Astrocyte (in vitro differentiated cells and primary cell): ENCODE results near the gene RPL7A.

Source experiments
- EZH2 ChIP-seq: IDR thresholded peaks from 2 replicates; pipeline ENCODE4 v1.6.1; 2012; ENCODE audit warnings: mild to moderate bottlenecking, low read length, inconsistent platforms; ENCODE audit not compliant: insufficient read depth
- TF ChIP-seq, protein P1 (sequence below): IDR thresholded peaks from 2 replicates; pipeline ENCODE4 v1.5.1; 2011; ENCODE audit warnings: low read depth, mild to moderate bottlenecking, inconsistent platforms, low read length, moderate library complexity; ENCODE audit not compliant: insufficient read depth

DNA sequence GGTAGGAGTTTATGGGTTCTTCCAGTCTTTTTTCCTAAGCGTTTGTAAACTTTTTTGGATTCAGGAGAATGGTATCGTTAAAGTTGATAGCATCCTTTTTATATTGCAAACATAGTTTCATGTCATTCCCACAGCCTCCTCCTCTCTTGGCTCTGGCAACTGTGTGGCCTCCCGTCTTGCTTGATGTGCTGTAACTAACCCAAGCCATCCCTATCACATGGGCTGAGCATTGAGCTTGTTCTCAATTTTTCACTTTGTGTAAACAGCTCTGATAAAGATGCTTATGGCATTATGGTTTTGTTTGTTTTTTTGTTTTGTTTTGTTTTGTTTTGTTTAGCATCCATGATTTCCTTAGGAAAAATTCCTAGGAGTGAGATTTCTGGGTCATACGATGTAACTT, 32.7 kb downstream of the RPL7A start:
- TF ChIP-seq, protein P1, sequence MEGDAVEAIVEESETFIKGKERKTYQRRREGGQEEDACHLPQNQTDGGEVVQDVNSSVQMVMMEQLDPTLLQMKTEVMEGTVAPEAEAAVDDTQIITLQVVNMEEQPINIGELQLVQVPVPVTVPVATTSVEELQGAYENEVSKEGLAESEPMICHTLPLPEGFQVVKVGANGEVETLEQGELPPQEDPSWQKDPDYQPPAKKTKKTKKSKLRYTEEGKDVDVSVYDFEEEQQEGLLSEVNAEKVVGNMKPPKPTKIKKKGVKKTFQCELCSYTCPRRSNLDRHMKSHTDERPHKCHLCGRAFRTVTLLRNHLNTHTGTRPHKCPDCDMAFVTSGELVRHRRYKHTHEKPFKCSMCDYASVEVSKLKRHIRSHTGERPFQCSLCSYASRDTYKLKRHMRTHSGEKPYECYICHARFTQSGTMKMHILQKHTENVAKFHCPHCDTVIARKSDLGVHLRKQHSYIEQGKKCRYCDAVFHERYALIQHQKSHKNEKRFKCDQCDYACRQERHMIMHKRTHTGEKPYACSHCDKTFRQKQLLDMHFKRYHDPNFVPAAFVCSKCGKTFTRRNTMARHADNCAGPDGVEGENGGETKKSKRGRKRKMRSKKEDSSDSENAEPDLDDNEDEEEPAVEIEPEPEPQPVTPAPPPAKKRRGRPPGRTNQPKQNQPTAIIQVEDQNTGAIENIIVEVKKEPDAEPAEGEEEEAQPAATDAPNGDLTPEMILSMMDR, result no peak
- no peak for TF ChIP-seq EZH2
